ENCODE measurements around the gene MYOG.

- TF ChIP-seq MTF2 (CRISPR knock-in tag; IDR thresholded peaks at IDR 0.05; ENCODE audit: borderline replicate concordance), result no peak
- no peak for TF ChIP-seq MIER3 (CRISPR knock-in tag; IDR thresholded peaks at IDR 0.05; ENCODE audit: borderline replicate concordance)
- TF ChIP-seq, protein P1, sequence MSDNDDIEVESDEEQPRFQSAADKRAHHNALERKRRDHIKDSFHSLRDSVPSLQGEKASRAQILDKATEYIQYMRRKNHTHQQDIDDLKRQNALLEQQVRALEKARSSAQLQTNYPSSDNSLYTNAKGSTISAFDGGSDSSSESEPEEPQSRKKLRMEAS (IDR thresholded peaks at IDR 0.05), result no peak
- TF ChIP-seq ZNF382 (CRISPR knock-in tag; IDR thresholded peaks at IDR 0.05; ENCODE audit: borderline replicate concordance), result no peak
- TF ChIP-seq EP300 (IDR thresholded peaks at IDR 0.05; ENCODE audit: low read depth in 2 of 2, low read length in 2 of 2), result no peak
- no peak for TF ChIP-seq EP300 (CRISPR knock-in tag; IDR thresholded peaks at IDR 0.05; ENCODE audit: borderline replicate concordance)
- TF ChIP-seq MAFF (IDR thresholded peaks at IDR 0.05; ENCODE audit: low read depth, low read length), result no peak
- TF ChIP-seq CTCF (CRISPR knock-in tag; IDR thresholded peaks at IDR 0.05), result no peak
- TF ChIP-seq ZNF569 (CRISPR knock-in tag; IDR thresholded peaks at IDR 0.05; ENCODE audit: borderline replicate concordance), result no peak
- no peak for TF ChIP-seq ZBTB8A (CRISPR knock-in tag; IDR thresholded peaks at IDR 0.05; ENCODE audit: borderline replicate concordance, low read depth)
- TF ChIP-seq EZH2 (conservative IDR thresholded peaks at IDR 0.05; ENCODE audit: low read depth, low read length), result no peak
- no peak for TF ChIP-seq POLR2A (IDR thresholded peaks at IDR 0.05; ENCODE audit: insufficient read depth in 1 of 2, low read depth in 2 of 2, low read length in 2 of 2)
- TF ChIP-seq ARNT2 (CRISPR knock-in tag; IDR thresholded peaks at IDR 0.05; ENCODE audit: low read depth), result no peak
- TF ChIP-seq MEIS1 (CRISPR knock-in tag; IDR thresholded peaks at IDR 0.05; ENCODE audit: borderline replicate concordance), result no peak
- TF ChIP-seq ZNF24 (IDR thresholded peaks at IDR 0.05), result no peak
These were observed 14.1 kb upstream of the MYOG start for GRCh38 chr1:203099805-203100515.
